HG02981 (cell line): ENCODE data around the gene HLA-B.

Experiments
- ATAC-seq: cut with Tn5 transposase; IDR thresholded peaks from one replicate; pipeline ENCODE4 v1.9.1; 2021; ENCODE audit warnings: mild to moderate bottlenecking, moderate library complexity; ENCODE audit not compliant: unreplicated experiment

The HLA-B gene

GRCh38 chr6:31308050-31308844 lies 48.7 kb downstream of the HLA-B start:
- no peak for ATAC-seq

- ATAC-seq = no peak
Observed at GRCh38 chr6:31307669-31308049, 49.3 kb downstream of the HLA-B start.

DNA sequence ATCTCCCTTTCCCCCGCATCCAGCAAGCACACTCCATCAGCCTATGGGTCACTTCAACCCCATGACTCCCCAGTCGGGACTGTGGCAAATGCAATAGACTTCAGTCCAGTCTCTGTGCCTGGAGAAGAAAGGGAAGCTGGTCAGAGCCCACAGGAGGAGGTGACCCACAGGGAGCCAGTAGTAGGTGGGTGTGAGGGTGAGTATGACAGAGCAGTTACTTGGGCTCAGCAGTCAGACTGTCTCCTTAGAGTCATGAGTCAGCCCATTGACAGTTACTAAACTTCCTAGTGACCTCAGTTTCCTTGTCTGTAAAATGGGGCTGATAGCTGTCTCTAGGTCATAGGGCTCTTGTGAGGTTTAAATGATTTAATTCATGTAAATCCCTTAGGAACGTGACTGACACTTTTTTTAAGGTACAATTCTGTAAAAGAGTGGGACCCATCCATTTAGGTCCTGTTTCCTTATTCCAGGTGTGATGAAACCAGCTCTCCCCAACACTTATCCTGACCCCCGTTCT lies 51.2 kb downstream of the HLA-B start:
- no peak for ATAC-seq

GRCh38 chr6:31304683-31305082 lies 52.3 kb downstream of the HLA-B start:
- no peak for ATAC-seq
